Adrenal gland (tissue), 5 donors: ENCODE measurements around the gene ATXN1.

Experiments used
- CTCF ChIP-seq, 6 experiments: fragments of 450-650 bp in 4 of 6; fragments of 200-600 bp in 2 of 6; sonication (generic) in 1 of 6; IDR thresholded peaks; 1 replicate in 5 of 6; 2 replicates in 1 of 6; pipeline versions ENCODE4 v1.5.1 to v1.8.0; 2016 to 2021; ENCODE audit warnings: antibody characterized with exemption in 6 of 6, mild to moderate bottlenecking in 2 of 6, moderate library complexity in 1 of 6
- POLR2A ChIP-seq, 2 donors: fragments of 450-650 bp; IDR thresholded peaks; one replicate each; pipeline ENCODE4 v1.6.1; 2017; ENCODE audit warnings: antibody characterized with exemption in 2 of 2, mild to moderate bottlenecking in 2 of 2, moderate library complexity in 1 of 2
- donor health status: DM: no; HTN: no; CAD: no.

- TF ChIP-seq CTCF (IDR thresholded peaks at IDR 0.05) (no peak), POLR2A (IDR thresholded peaks at IDR 0.05) (no peak)
These were observed 508.5 kb downstream of the ATXN1 start for GRCh38 chr6:16252686-16253299.
